NCI-H526 (cell line): ENCODE measurements around the gene ZNF217.

Source experiments
- DNase-seq, 2 experiments: peaks; one replicate each; lab custom pipeline; 2025; lab: John Stamatoyannopoulos, UW

ZNF217 gene

DNA sequence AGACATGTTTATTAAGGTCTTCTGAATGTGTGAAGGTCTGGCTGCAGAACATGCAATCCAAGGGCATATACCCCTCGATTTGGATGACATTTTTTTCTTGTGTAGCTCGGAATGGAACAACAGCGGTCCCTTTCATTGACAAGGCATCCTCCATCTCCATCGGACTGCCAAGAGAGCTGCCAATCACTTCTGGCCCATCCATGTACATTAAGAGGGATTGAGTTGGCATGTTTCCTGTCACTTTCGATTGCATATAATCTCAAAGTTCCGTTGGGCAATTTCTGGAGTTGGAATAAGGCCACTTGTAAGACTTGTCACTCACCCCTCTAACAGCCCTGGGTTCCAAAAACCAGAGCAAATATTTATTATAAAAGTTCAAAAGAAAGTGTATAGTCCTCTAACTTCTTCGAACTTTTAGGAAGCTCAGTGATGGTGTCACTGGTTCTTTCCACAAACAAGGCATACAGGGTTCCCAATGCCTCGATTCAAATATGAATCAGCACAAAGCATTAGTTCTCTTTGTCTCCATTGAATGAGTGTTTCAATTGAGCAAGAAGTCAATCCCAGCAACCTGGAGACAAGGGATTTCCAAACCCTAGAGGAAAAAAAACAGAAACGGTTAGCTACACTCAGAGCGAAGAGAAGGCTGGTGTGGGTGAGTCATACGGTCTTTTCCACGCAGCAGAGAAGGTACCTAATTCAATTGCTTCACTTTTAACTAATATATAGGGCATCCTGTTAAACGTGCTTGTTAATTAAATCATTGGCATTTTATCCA lies 10.9 kb downstream of the ZNF217 start:
- no peak for DNase-seq

DNA sequence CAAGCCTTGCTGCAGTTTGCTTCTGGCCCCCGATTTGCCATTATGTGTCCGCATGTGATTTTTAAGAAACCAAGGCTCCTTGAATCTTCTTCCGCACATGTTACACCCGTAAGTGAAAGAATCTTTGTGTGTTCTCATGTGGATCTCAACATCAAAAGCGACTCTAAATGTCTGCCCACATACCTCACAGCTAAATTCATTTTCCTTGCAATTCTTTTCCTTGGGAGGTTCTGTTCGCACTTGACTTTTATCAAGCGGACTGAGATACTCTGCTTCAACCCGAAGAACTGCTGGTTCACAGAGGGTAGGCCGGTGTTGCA lies 11.4 kb downstream of the ZNF217 start:
- no peak for DNase-seq

- no peak for DNase-seq
Measured at GRCh38 chr20:53581444-53582250, 12.0 kb downstream of the ZNF217 start.

- DNase-seq = no peak
Measured at GRCh38 chr20:53580376-53581111, 13.1 kb downstream of the ZNF217 start.

GRCh38 chr20:53579581-53580375 lies 13.9 kb downstream of the ZNF217 start:
- DNase-seq = no peak

DNA sequence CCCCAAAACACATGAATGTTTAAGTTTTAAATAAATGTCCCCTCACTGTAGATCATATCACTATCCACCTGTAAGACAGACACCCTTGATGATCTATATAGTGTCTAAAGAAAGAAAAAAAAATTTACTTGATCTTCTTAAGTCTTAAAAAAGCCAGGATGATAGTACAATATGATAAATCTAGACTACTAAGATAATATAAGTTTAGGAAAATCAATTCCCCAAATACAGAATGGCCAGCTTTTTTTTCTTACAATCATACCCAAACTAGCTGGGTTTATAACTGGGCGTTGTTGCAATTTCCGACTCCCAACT lies 14.4 kb downstream of the ZNF217 start:
- DNase-seq = no peak

DNA sequence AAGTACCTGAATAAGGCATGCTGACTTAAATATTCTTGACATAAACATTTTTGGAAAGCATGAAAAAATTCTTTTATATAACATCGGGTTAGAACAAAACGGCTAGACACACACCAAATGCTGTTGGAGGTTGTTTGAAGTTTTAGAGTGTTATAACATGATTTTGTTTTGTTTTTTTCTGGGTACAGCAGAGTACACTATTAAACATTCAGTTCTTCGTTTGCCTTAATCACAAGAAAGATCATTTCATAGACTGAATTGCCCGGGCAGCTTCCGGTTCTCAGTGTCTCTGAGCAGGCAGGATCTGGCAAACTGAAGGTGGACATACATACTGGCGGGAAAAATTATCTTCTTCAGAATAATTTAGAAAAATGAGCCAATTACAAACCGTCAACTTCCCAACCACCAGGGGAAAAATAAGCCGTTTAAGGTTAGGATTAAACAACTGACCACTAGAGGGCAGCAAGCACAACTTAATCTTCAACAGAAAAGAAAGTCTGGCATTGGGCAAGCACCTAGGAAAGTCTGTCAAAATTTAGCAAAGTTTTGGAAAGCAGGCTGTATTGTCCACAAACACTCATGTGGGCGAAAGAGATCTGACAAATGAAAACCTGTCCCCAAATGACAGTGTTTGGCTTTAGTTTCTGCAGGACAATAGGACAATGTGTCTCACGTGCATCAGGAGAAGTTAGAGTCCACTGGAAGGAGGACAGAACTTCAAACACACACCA lies 15.0 kb downstream of the ZNF217 start:
- DNase-seq = peak; percentile 81 to 92

DNA sequence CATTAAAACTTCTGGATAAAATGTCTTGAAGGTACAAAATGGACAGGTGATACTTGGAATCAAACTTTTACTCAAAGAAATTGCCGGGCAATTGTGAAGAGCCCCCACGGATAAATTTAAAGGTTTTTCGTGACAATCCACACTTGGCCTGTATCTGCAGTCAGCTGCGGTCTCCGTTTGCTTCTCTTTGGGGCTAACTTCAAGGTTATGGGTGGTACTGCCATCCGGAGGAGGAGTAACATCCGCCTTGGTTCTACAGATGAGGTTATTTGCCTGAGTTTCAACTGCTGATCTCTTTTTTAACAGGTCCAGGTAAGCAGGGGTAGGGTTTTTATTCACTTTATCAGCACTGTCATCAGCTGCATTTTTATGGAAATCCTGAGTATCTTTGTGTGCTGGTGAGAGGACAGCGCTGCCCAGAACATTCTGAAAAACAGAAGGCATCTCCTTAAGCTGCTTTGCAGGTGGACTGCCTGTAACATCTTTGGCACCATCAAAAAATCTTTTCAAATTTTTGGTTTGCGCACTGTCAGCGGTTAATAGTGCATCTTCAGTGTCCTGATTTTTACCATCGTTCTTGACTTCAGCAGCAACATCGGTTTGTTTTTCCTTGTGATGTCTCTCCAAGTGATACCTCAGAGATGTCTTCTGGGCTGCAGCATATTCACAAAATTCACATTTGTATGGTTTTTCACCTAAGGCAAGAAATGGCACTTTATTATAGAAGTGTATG lies 16.9 kb downstream of the ZNF217 start:
- no peak for DNase-seq

DNA sequence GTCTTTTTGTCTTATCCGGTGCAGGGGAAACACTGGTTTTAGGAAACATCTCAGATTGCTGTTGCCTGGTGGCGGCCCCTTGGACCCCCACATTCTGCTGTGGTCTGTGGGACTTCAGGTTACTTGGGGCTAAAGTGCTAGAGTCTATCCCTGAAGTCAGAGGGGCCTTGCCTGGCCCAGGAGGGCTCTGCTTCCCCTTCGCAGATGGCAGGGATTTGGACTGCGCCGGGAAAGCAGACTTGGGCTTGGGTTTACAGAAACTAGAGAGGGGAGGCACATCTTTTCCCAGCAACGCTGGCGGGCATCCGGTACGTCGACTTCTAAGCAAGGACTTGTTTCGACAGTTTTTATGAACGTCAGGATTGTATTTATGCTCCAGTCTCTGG lies 17.5 kb downstream of the ZNF217 start:
- no peak for DNase-seq

DNA sequence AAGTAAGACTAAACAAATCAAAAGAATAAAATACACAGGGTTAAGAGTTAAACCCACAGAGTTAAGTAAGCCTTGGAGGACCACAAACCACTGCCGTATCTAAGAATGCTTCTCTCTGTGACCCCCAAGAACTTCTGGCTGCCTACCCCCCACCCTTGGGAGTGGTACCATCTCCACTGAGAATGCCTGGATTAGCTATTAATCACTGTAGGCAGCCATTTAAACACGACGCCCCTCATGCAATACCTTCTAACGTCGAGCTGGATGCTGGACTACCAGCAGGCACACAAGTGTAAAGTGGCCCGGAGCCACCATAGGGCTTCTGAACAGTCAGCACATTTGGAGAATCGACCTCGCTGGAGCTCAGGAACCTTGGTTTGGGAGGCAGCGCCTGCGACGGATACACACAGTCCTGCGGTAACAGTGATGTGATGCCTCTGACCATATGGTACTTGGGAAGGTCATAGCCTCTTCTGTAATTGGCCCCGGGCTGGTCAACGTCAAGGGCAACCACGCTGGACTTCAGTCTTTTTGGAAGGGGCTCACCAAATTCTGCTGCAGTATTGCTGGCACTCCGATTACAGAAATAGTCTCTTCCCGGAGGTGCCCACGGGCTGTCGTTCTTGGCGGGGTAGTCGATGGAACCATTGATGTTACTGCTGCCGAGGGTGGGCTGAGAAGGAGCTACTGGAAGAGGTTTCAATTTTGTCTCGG lies 18.0 kb downstream of the ZNF217 start:
- no peak for DNase-seq

DNA sequence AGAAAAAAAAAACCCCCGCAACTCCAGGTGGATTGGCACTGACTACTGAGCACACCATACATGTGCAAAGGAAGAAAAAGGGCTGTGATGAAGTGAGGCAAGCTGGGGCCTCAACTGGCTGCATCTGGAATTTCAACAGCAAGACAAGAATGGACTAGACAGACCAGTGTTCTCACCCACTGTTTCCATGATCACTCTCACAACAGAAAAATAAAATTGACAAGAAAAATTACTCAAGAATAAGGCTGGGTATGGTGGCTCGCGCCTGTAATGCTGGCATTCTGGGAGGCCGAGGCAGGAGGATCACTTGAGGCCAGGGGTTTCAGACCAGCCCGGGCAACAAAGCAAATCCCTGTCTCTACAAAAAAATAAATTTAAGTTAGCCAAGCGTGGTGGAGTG lies 18.8 kb downstream of the ZNF217 start:
- DNase-seq = no peak

DNA sequence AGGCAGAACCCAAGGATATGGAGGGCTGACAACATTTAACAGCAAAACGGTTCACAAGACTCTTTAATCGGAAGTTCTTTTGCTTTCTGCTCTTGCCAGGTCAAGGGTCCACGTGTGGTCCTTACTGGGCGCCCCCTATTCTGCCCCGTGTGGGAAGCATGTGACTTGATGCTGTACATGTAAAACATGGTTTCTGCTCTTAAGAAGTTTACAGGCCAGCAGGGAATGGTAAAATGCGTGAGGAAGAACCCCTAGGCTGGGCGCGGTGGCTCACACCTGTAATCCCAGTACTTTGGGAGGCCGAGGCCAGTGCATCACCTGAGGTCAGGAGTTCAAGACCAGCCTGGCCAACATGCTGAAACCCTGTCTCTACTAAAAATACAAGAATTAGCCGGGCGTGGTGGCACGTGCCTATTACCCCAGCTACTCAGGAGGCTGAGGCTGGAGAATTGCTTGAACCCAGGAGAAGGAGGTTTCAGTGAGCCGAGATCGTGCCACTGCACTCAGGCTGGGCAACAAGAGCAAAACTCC lies 19.3 kb downstream of the ZNF217 start:
- no peak for DNase-seq

- no peak for DNase-seq
Measured at GRCh38 chr20:53571555-53572286, 21.9 kb downstream of the ZNF217 start.

DNA sequence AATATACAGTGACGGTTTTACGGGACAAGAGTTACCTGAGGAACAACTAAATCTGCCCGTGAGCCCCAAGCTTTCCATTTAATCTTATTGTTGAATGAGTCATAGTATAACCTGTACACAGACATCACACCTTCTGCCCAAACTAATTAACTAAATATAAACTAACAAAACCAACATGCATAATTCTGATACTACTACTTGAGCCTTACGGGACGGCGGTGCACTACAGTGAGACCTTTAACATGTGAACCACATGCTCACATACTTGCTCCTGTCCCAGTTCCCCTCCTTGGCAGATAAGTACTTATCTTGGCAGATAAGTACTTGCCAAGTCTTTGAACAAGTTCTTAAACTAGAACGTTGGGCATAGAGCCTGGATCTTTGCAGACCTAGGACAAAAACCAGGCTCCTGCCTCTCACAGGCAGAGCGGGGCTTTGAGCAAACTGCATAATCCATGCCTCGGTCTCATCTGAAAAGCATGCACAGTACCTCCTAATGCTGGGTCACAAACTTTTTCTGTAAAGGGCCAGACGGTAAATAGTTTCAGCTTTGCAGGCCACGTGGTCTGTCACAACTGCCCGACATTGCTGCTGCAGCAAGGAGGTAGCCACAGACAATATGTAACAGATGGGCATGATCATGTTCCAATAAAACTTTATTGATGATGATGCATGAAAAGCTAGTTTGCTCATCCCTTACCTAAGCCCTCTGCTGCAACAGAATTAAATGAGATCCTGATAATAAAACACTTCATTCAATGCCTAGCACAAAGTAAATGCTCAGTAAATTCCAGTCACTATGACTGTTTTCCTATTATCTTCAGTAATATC lies 23.0 kb downstream of the ZNF217 start:
- no peak for DNase-seq

GRCh38 chr20:53569606-53570307 lies 23.9 kb downstream of the ZNF217 start:
- DNase-seq = no peak

GRCh38 chr20:53569005-53569404 lies 24.6 kb downstream of the ZNF217 start:
- DNase-seq = no peak

GRCh38 chr20:53568351-53568750 lies 25.3 kb downstream of the ZNF217 start:
- DNase-seq = no peak
